Neural cell (in vitro differentiated cells): ENCODE measurements around the gene CHTF18. TPM values are rescaled to one million over a fixed set of nuclear protein-coding genes. Genes with fewer than 3 reads are reported as not detected.
A peak's percentile ranks its signal among the peaks of the same experiment; 100 is the strongest.

ENCODE experiments used
- H2AFZ ChIP-seq: fragments of 200-600, 300-800 bp; sonication (generic), shearing (Covaris generic); 2 replicates; pipeline ENCODE4 v1.6.0; 2014; ENCODE audit warnings: low read depth, mild to moderate bottlenecking, antibody characterized with exemption, low read length, moderate library complexity
- H3F3A ChIP-seq: fragments of 200-600 bp; shearing (Covaris generic); 2 replicates; pipeline ENCODE4 v1.6.1; 2016; ENCODE audit warnings: mild to moderate bottlenecking, moderate library complexity, mixed read lengths, antibody characterized with exemption, low read length; ENCODE audit not compliant: insufficient read depth, poor library complexity, severe bottlenecking
- H3K27ac ChIP-seq: fragments of 200-600, 300-800 bp; sonication (generic), shearing (Covaris generic); 2 replicates; pipeline ENCODE4 v1.5.1; 2014; ENCODE audit warnings: mild to moderate bottlenecking, low read length, moderate library complexity
- H3K27me3 ChIP-seq: fragments of 300-800, 200-600 bp; sonication (generic), shearing (Covaris generic); 2 replicates; pipeline ENCODE4 v1.6.0; 2014; ENCODE audit warnings: mild to moderate bottlenecking, low read depth, low read length, moderate library complexity; ENCODE audit not compliant: insufficient read depth
- H3K36me3 ChIP-seq: fragments of 300-800, 200-600 bp; sonication (generic), shearing (Covaris generic); 2 replicates; pipeline ENCODE4 v1.5.1; 2014; ENCODE audit warnings: mild to moderate bottlenecking, antibody characterized with exemption, low read length, moderate library complexity; ENCODE audit not compliant: insufficient read depth
- H3K4me2 ChIP-seq: fragments of 300-800, 200-600 bp; sonication (generic), shearing (Covaris generic); 2 replicates; pipeline ENCODE4 v1.6.0; 2014; ENCODE audit warnings: mild to moderate bottlenecking, low read length
- H3K4me3 ChIP-seq: fragments of 300-800, 200-600 bp; sonication (generic), shearing (Covaris generic); 2 replicates; pipeline ENCODE4 v1.5.1; 2014; ENCODE audit warnings: mild to moderate bottlenecking, low read length, moderate library complexity
- H3K79me2 ChIP-seq: fragments of 200-600 bp; shearing (Covaris generic); replicated peaks from 2 replicates; pipeline ENCODE4 v1.6.0; 2014; ENCODE audit warnings: mild to moderate bottlenecking, low read length, moderate library complexity; ENCODE audit not compliant: insufficient read depth
- H3K9ac ChIP-seq: fragments of 300-800, 200-600 bp; sonication (generic), shearing (Covaris generic); 2 replicates; pipeline ENCODE4 v1.6.1; 2016; ENCODE audit warnings: mild to moderate bottlenecking, low read length, mixed read lengths
- H3K9me2 ChIP-seq: fragments of 200-600 bp; shearing (Covaris generic); 2 replicates; pipeline ENCODE4 v1.6.1; 2016; ENCODE audit warnings: mild to moderate bottlenecking, low read length, mixed read lengths; ENCODE audit not compliant: insufficient read depth
- H3K9me3 ChIP-seq: fragments of 200-600, 300-800 bp; sonication (generic), shearing (Covaris generic); 2 replicates; pipeline ENCODE4 v1.6.1; 2016; ENCODE audit warnings: mild to moderate bottlenecking, mixed run types, low read length, moderate library complexity, mixed read lengths
- H4K20me1 ChIP-seq: fragments of 200-600 bp; shearing (Covaris generic); 2 replicates; pipeline ENCODE4 v1.6.1; 2016; ENCODE audit warnings: mild to moderate bottlenecking, mixed run types; ENCODE audit not compliant: insufficient read depth
- EP300 ChIP-seq: fragments of 450-650 bp; conservative IDR thresholded peaks from 2 replicates; pipeline ENCODE4 v1.6.1; 2014; ENCODE audit warnings: antibody characterized with exemption, mild to moderate bottlenecking, moderate library complexity; ENCODE audit not compliant: poor library complexity, severe bottlenecking
- EZH2 ChIP-seq: fragments of 200-600, 300-800 bp; shearing (Covaris generic), sonication (generic); IDR thresholded peaks from 2 replicates; pipeline ENCODE4 v1.6.1; 2014; ENCODE audit warnings: antibody characterized with exemption, low read length, borderline replicate concordance, mild to moderate bottlenecking; ENCODE audit not compliant: insufficient read depth, poor library complexity, severe bottlenecking
- MXI1 ChIP-seq: fragments of 450-650 bp; conservative IDR thresholded peaks from 2 replicates; pipeline ENCODE4 v1.6.1; 2014; ENCODE audit warnings: antibody characterized with exemption, mild to moderate bottlenecking; ENCODE audit not compliant: poor library complexity, severe bottlenecking
- POLR2AphosphoS5 ChIP-seq: IDR thresholded peaks from 2 replicates; pipeline ENCODE4 v1.6.1; 2012
- RAD21 ChIP-seq: fragments of 450-650 bp; conservative IDR thresholded peaks from 2 replicates; pipeline ENCODE4 v1.6.1; 2014; ENCODE audit warnings: antibody characterized with exemption, mild to moderate bottlenecking, moderate library complexity
- SMC3 ChIP-seq: fragments of 450-650 bp; conservative IDR thresholded peaks from 2 replicates; pipeline ENCODE4 v1.6.1; 2014; ENCODE audit warnings: antibody characterized with exemption, mild to moderate bottlenecking, moderate library complexity; ENCODE audit not compliant: poor library complexity
- TAF1 ChIP-seq: IDR thresholded peaks from 2 replicates; pipeline ENCODE4 v1.6.1; 2012; ENCODE audit warnings: low read depth
- polyA plus RNA-seq: library from polyadenylated mRNA; depleted of rRNA; stranded (reverse); fragments of >200 nt; gene quantifications from 2 replicates; pipeline ENCODE4 v1.2.3, GENCODE V29; 2014
- TF ChIP-seq, protein P1 (sequence below): fragments of 450-650 bp; IDR thresholded peaks from 2 replicates; pipeline ENCODE4 v1.5.1; 2014; ENCODE audit warnings: antibody characterized with exemption, mild to moderate bottlenecking, moderate library complexity; ENCODE audit not compliant: poor library complexity, severe bottlenecking
- TF ChIP-seq, protein P2 (sequence below): IDR thresholded peaks from 2 replicates; pipeline ENCODE4 v1.6.1; 2012; ENCODE audit warnings: borderline replicate concordance

The CHTF18 gene
- polyA plus RNA-seq, 1 donor from 2014 or later = 31.2 TPM

DNA sequence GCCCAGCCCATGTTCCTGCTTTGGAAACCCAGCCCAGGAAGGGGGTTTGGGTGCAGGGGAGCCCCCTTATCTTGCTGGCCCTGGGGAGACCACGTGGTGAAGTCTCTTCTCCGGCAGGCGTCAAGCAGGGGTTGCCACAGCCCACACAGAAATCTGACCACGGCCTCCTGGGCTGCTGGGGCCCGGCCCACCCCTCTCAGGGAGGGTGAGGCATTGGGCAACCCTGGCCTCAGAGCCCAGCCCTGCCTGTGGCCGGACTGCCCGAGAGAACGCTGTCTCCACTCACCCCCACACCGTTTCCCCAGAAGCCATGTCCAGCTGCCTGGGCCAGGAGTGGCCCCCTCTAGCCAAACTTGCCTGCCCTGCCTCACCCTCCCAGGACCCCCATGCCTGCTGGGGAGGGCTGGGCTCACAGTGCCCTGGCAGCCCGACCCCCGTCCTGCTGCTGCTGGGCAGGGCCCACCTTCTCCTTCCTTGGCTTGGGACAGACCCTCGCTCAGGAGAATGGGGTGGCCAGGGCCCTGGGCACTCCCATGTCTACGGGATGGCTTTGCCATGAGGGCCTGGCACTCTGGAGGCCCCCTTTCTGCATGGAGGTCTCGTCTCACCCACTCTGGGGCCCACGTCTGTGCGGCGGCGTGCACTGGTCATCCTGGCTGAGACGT is 6.9 kb upstream of the CHTF18 start:
- Histone ChIP-seq H3K27me3 (no peaks in the 10 kb centered on the region), H3F3A (no peaks in the 10 kb centered on the region), H3K36me3 (no peaks in the 10 kb centered on the region), H3K9me2 (no peaks in the 10 kb centered on the region), H2AFZ (no peak overlapping the region), H3K27ac (no peak overlapping the region), H3K4me2 (no peak overlapping the region), H4K20me1 (no peaks in the 10 kb centered on the region), H3K9ac (no peak overlapping the region), H3K79me2 (no peaks in the 10 kb centered on the region), H3K9me3 (no peaks in the 10 kb centered on the region), H3K4me3 (no peak overlapping the region)
- TF ChIP-seq POLR2AphosphoS5 = peak; percentile 20
- no peak for TF ChIP-seq EZH2
- TF ChIP-seq, protein P1, sequence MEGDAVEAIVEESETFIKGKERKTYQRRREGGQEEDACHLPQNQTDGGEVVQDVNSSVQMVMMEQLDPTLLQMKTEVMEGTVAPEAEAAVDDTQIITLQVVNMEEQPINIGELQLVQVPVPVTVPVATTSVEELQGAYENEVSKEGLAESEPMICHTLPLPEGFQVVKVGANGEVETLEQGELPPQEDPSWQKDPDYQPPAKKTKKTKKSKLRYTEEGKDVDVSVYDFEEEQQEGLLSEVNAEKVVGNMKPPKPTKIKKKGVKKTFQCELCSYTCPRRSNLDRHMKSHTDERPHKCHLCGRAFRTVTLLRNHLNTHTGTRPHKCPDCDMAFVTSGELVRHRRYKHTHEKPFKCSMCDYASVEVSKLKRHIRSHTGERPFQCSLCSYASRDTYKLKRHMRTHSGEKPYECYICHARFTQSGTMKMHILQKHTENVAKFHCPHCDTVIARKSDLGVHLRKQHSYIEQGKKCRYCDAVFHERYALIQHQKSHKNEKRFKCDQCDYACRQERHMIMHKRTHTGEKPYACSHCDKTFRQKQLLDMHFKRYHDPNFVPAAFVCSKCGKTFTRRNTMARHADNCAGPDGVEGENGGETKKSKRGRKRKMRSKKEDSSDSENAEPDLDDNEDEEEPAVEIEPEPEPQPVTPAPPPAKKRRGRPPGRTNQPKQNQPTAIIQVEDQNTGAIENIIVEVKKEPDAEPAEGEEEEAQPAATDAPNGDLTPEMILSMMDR = no peak
- TF ChIP-seq SMC3 = no peak
- no peak for TF ChIP-seq RAD21

DNA sequence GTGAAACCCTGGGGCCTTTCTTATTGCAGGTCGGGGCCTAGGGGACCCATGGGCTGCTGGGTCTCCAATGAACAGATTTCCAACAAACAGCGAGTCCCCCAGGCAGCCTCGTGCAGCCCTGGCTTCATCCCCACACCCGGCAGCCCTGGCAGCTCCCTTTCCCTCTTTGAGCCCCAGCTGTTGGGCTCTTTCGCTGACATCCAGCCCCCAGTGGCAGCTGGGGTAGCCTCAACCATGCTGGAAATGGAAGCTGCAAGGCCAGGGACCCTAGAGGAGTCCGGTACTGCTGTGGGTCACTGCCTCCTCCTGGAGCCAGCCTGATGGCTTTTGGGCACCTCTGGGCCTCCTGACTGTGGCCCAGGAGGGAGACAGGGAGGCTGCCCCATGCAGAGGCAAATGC is 6.2 kb upstream of the CHTF18 start:
- Histone ChIP-seq H2AFZ (no peak overlapping the region), H3K27ac (no peak overlapping the region), H3F3A (no peaks in the 10 kb centered on the region), H3K9ac (no peak overlapping the region), H3K9me2 (no peaks in the 10 kb centered on the region), H3K4me3 (no peak overlapping the region), H4K20me1 (no peaks in the 10 kb centered on the region), H3K4me2 (no peak overlapping the region), H3K9me3 (no peaks in the 10 kb centered on the region), H3K27me3 (no peaks in the 10 kb centered on the region), H3K36me3 (no peaks in the 10 kb centered on the region), H3K79me2 (no peaks in the 10 kb centered on the region)
- TF ChIP-seq EP300 = no peak
- TF ChIP-seq POLR2AphosphoS5 = no peak
- TF ChIP-seq, protein P1 = no peak
- no peak for TF ChIP-seq TAF1
- TF ChIP-seq, protein P2, sequence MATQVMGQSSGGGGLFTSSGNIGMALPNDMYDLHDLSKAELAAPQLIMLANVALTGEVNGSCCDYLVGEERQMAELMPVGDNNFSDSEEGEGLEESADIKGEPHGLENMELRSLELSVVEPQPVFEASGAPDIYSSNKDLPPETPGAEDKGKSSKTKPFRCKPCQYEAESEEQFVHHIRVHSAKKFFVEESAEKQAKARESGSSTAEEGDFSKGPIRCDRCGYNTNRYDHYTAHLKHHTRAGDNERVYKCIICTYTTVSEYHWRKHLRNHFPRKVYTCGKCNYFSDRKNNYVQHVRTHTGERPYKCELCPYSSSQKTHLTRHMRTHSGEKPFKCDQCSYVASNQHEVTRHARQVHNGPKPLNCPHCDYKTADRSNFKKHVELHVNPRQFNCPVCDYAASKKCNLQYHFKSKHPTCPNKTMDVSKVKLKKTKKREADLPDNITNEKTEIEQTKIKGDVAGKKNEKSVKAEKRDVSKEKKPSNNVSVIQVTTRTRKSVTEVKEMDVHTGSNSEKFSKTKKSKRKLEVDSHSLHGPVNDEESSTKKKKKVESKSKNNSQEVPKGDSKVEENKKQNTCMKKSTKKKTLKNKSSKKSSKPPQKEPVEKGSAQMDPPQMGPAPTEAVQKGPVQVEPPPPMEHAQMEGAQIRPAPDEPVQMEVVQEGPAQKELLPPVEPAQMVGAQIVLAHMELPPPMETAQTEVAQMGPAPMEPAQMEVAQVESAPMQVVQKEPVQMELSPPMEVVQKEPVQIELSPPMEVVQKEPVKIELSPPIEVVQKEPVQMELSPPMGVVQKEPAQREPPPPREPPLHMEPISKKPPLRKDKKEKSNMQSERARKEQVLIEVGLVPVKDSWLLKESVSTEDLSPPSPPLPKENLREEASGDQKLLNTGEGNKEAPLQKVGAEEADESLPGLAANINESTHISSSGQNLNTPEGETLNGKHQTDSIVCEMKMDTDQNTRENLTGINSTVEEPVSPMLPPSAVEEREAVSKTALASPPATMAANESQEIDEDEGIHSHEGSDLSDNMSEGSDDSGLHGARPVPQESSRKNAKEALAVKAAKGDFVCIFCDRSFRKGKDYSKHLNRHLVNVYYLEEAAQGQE = no peak
- TF ChIP-seq EZH2 = no peak
- TF ChIP-seq MXI1 = no peak
- TF ChIP-seq RAD21 = no peak
- TF ChIP-seq SMC3 = no peak
